ENCODE measurements around the gene EFNA5.

EFNA5 gene

DNA sequence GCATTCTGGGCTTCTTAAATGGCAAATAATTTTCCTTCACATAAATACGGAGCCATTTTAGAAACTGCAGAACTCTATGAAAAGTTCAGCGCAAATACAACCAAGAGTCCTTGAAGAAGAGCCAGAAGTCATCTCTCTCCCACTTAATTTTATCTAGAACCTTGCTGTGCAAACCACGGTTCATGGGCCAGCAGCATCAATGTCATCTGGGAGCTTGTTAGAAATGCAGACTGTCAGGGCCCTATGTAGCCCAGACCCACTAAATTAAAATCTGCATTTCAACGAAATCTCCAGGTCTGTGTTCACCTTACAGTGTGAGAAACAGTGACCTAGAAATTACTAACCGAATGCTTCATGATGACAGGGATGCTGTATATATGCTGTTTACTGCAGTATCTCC, 12.2 kb downstream of the EFNA5 start:
- TF ChIP-seq, protein P1, sequence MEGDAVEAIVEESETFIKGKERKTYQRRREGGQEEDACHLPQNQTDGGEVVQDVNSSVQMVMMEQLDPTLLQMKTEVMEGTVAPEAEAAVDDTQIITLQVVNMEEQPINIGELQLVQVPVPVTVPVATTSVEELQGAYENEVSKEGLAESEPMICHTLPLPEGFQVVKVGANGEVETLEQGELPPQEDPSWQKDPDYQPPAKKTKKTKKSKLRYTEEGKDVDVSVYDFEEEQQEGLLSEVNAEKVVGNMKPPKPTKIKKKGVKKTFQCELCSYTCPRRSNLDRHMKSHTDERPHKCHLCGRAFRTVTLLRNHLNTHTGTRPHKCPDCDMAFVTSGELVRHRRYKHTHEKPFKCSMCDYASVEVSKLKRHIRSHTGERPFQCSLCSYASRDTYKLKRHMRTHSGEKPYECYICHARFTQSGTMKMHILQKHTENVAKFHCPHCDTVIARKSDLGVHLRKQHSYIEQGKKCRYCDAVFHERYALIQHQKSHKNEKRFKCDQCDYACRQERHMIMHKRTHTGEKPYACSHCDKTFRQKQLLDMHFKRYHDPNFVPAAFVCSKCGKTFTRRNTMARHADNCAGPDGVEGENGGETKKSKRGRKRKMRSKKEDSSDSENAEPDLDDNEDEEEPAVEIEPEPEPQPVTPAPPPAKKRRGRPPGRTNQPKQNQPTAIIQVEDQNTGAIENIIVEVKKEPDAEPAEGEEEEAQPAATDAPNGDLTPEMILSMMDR (IDR thresholded peaks at IDR 0.05; ENCODE audit: low read depth, low read length, missing control alignments), result no peak
- no peak for DNase-seq (ENCODE audit: low read depth)

DNA sequence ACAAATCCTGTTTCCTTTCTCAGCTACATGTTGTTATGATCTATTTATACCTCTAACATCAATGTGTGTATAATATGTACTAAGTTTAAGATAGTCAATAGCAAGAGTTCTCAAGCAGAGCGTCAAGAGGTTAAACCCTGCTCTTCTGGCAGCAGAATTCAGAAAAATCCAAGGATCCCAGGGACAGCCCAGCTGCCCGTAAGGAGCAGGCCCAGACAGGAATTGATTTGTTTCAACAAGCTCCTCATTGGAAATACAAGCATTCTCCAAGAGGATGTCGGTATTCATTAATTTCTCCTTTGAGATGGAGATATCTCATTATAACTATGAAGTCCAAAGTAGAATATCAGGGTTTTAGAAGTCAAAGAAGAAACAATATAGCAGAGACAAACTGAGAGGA, 14.9 kb downstream of the EFNA5 start:
- no peak for DNase-seq (ENCODE audit: low read depth)

More for the DNA sequence above, 12.2 kb downstream of the EFNA5 start:
- no peak overlapping the region for H3K4me3 ChIP-seq (ENCODE audit: low read depth, low read length)

DNA sequence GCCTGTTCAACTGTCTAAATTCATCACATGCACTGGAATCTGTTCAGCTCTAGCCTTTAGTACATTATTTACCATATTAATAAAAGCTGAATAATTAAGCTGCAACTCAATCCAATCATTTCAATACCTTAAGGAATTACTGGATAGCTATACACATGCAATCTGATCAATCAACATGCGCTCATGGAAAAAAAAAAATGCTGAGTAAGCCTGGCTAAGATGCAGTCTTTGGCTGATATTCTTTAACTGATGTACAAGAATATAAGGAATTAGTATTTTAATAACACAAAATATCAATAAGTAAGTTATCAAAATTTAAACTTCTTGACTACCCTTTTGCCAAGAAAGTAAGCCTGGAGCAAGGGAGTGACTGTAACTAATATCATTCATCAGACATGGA, 15.9 kb downstream of the EFNA5 start:
- no peak overlapping the region for H3K4me3 ChIP-seq (ENCODE audit: low read depth, low read length)
- TF ChIP-seq, protein P1 (IDR thresholded peaks at IDR 0.05; ENCODE audit: low read depth, low read length, missing control alignments), result no peak
- no peak for DNase-seq (ENCODE audit: low read depth)

More for the DNA sequence above, 14.9 kb downstream of the EFNA5 start:
- TF ChIP-seq, protein P1 (IDR thresholded peaks at IDR 0.05; ENCODE audit: low read depth, low read length, missing control alignments), result no peak
- no peak overlapping the region for H3K4me3 ChIP-seq (ENCODE audit: low read depth, low read length)

DNA sequence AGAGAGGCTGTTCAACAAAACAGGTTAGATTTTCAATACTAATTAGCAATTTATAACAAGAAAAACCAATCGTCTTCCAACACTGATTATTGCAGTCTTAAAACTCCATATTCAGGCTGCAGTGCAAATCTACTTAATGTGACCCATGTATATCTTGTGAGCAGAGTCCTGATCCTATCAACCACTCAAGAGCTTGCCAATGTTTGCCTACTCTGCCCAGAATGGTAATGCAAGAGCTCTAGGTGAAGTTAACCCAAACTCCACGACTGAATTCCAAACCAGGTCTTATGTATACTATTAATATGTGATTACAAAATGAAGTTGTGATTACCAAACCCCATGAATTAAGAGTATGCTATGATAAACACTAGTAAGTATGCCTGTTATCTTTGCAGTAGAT, 17.1 kb downstream of the EFNA5 start:
- no peak overlapping the region for H3K4me3 ChIP-seq (ENCODE audit: low read depth, low read length)
- no peak for DNase-seq (ENCODE audit: low read depth)

DNA sequence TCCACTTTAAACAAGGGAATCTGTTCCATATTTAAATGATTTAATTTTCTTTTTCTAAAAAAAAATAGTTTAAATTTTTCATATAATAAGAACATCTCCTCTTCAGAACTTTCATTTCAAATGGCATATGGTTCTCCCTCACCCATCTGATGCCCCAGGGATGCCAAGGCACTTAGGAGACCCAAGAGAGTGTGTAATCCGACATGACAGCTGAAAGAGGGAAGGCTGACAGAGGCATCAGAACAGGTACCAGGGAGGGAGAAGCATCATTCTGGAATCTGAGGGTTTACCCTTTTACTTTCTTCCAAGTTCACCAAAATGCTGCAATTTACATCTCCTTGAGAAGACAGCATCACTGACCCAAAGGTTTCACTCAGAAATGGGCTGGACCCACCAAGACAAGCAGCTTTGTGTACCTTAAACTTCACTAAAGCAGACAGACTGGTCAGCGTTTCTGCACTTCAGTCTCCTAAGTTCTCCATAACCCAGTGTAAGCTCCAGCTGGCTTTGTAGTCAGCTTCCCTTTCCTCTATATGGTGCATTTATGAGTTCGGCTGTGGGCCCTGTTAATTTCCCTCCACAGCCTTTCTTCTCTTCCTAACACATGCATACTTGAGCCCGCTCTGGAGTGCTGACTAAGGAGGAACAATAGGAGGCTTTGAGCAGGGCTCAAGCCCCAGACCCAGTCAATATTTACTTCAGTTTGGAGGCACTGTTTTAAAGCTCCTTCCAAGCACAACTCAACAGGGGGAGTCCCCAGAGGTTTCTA, 17.7 kb downstream of the EFNA5 start:
- DNase-seq (ENCODE audit: low read depth), result no peak
- no peak overlapping the region for H3K4me3 ChIP-seq (ENCODE audit: low read depth, low read length)
- TF ChIP-seq, protein P1 (IDR thresholded peaks at IDR 0.05; ENCODE audit: low read depth, low read length, missing control alignments), result no peak

More for the DNA sequence above, 17.1 kb downstream of the EFNA5 start:
- TF ChIP-seq, protein P1 (IDR thresholded peaks at IDR 0.05; ENCODE audit: low read depth, low read length, missing control alignments), result no peak

DNA sequence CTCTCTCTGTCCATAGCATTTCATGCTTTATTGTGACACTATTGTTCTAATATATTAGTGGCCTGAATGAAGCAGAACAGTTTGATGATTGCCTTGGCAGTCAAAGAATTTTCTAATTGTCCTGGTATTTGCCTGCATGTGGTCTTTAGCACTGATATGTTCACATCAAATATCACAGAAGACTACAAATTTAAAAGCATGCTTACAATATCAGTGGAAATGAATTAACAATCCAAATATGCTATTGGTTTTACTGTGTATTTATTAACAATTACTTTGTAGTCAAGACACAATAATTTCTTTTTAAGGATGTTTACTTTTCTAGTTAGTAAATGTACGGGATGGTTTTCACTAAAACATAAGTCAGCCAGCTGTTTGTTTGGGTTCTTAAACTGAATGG, 18.3 kb downstream of the EFNA5 start:
- TF ChIP-seq, protein P1 (IDR thresholded peaks at IDR 0.05; ENCODE audit: low read depth, low read length, missing control alignments), result no peak
- DNase-seq (ENCODE audit: low read depth), result no peak
- H3K4me3 ChIP-seq (ENCODE audit: low read depth, low read length), result no peak overlapping the region

DNA sequence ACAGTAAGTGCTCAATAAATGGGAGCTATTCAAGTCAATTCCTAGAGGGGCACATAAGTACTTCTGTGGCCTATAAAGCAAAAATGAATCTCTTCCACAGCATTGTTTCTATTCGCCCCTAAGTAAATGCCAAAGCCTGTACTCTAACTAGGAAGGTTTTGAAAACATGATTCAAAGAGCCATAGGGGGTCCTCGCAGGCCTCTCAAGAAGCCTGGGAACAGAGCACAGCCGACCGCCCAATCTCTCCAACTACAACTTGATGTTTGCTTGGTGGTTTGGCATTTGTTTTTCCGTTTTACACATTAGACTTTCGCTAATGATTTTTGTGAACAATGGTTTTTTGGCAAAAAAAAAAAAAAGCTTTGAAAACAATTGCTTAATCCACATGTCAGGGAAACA, 19.4 kb downstream of the EFNA5 start:
- H3K4me3 ChIP-seq (ENCODE audit: low read depth, low read length), result no peak overlapping the region
- TF ChIP-seq, protein P1 (IDR thresholded peaks at IDR 0.05; ENCODE audit: low read depth, low read length, missing control alignments), result no peak
- no peak for DNase-seq (ENCODE audit: low read depth)

All from GM12864 (cell line).